Sigmoid colon (tissue), 7 donors: ENCODE results near the gene ARHGEF28. TPM values are rescaled to one million over a fixed set of nuclear protein-coding genes. Genes with fewer than 3 reads are reported as not detected.
A peak's percentile ranks its signal among the peaks of the same experiment; 100 is the strongest.

Experiments
- DNase-seq: peaks from one replicate; pipeline ENCODE4 v3.0.0-alpha.2; 2019
- H3K27ac ChIP-seq, 4 donors: fragments of 200-600 bp; sonication (generic); one replicate each; pipeline ENCODE4 v1.5.1; 2016 to 2019; ENCODE audit warnings: mild to moderate bottlenecking in 1 of 4
- H3K27me3 ChIP-seq, 3 donors: fragments of 200-600 bp; sonication (generic); one replicate each; pipeline ENCODE4 v1.5.1; 2019; ENCODE audit warnings: mild to moderate bottlenecking in 1 of 3
- H3K36me3 ChIP-seq, 4 donors: fragments of 200-600 bp; sonication (generic); one replicate each; pipeline ENCODE4 v1.5.1; 2016 to 2019
- H3K4me1 ChIP-seq, 4 donors: fragments of 200-600 bp; sonication (generic); one replicate each; pipeline ENCODE4 v1.5.1; 2017 to 2019
- H3K4me3 ChIP-seq, 4 donors: fragments of 200-600 bp; sonication (generic); one replicate each; pipeline ENCODE4 v1.5.1; 2017 to 2019; ENCODE audit warnings: mild to moderate bottlenecking in 2 of 4, moderate library complexity in 1 of 4
- H3K9me3 ChIP-seq, 4 donors: fragments of 200-600 bp in 3 of 4; sonication (generic) in 3 of 4; one replicate each; pipeline versions ENCODE4 v1.5.1 to v1.6.1; 2013 to 2019
- EP300 ChIP-seq, 4 donors: sonication (generic); formaldehyde crosslinking; IDR thresholded peaks; one replicate each; pipeline ENCODE4 v1.6.1; 2017; ENCODE audit warnings: antibody characterized with exemption in 4 of 4
- POLR2A ChIP-seq, 2 donors: fragments of 450-650 bp; IDR thresholded peaks; one replicate each; pipeline ENCODE4 v1.6.1; 2016; ENCODE audit warnings: antibody characterized with exemption in 2 of 2, mild to moderate bottlenecking in 2 of 2, moderate library complexity in 2 of 2
- POLR2AphosphoS5 ChIP-seq, 4 donors: sonication (generic); formaldehyde crosslinking; IDR thresholded peaks; one replicate each; pipeline ENCODE4 v1.6.1; 2017; ENCODE audit warnings: antibody characterized with exemption in 4 of 4
- WGBS, 2 donors: extraction: QIAGEN DNeasy Blood & Tissue Kit; methylation state at CpG; one replicate each; pipeline ENCODE4 v1.1.7; 2013; 5-methylcytosine and 5-hydroxymethylcytosine counted together
- intact Hi-C: fragments of 100-400 bp; cut with DNase I; formaldehyde crosslinking; loops from one replicate; pipeline ENCODE4 v1.15.1; 2023
- polyA plus RNA-seq, 3 donors: library from polyadenylated mRNA; stranded (reverse); fragments of 200-250 nt; gene quantifications; one replicate each; pipeline ENCODE4 v1.2.3, GENCODE V29; 2013
- total RNA-seq, 4 donors: library from RNA; depleted of rRNA; stranded (reverse); fragments of >200 nt; gene quantifications; one replicate each; pipeline ENCODE4 v1.1.0, GENCODE V29; 2016
- TF ChIP-seq, protein P1 (sequence below), 4 experiments: fragments of 450-650 bp in 3 of 4; fragments of 200-600 bp in 1 of 4; IDR thresholded peaks; one replicate each; pipeline ENCODE4 v1.5.1; 2016 to 2019; ENCODE audit warnings: antibody characterized with exemption in 4 of 4, mild to moderate bottlenecking in 3 of 4, moderate library complexity in 2 of 4
- donor health status: healthy with polysubstance abuse.
- donor health status: Bipolar disorder and iron deficiency.
- donor health status: healthy.

Gene ARHGEF28
- total and polyA plus RNA-seq, 7 donors, result 3.0 to 6.9 (median 3.7) TPM

DNA sequence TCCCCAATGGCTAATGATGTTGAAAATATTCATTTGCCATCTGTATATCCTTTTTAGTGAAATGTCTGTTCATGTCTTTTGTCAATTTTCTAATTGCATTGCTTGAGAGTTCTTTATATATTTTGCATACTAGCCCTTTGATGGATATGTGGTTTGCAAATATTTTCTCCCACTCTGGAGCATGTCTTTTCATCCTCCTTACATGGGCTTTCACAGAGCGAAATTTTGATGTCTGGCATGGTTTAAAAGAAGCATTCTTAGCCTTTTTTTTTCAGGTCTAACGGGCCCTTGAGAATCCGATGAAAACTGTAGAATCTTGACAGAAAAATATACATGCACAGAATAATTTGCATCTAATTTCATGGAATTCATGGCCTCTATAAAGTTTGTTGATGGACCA, 44.7 kb downstream of the ARHGEF28 start:
- intact Hi-C loops, result no loop called here

DNA sequence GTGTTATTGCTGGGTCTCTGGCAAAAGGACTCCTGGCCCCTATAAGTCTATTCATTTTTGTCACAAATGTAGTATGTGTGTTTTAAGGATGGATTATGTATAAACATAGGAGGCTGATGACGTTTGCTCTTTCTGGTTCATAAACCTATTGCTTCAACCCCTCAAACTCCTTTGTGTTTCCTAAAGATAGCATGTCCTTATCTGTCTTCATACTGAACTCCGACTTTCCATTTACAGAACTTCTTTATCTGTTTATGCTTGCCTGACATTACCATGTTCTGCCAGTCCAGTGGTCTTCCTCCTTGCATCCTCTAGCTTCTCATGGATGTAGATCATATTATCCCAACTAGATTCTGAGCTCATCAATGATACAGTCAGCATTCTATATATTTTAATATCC, 46.1 kb downstream of the ARHGEF28 start:
- intact Hi-C loops, result no loop called here
- H3K4me1 ChIP-seq, result no peaks in the 10 kb centered on the region
- H3K27me3 ChIP-seq, result no peaks in the 10 kb centered on the region
- no peak for DNase-seq
- no peak overlapping the region for H3K4me3 ChIP-seq
- no peak overlapping the region for H3K27ac ChIP-seq
- 64 to 66% methylated on average over 2 of the region's 2 CpGs for WGBS, 2 donors
- no peaks in the 10 kb centered on the region for H3K9me3 ChIP-seq
- TF ChIP-seq, protein P1, sequence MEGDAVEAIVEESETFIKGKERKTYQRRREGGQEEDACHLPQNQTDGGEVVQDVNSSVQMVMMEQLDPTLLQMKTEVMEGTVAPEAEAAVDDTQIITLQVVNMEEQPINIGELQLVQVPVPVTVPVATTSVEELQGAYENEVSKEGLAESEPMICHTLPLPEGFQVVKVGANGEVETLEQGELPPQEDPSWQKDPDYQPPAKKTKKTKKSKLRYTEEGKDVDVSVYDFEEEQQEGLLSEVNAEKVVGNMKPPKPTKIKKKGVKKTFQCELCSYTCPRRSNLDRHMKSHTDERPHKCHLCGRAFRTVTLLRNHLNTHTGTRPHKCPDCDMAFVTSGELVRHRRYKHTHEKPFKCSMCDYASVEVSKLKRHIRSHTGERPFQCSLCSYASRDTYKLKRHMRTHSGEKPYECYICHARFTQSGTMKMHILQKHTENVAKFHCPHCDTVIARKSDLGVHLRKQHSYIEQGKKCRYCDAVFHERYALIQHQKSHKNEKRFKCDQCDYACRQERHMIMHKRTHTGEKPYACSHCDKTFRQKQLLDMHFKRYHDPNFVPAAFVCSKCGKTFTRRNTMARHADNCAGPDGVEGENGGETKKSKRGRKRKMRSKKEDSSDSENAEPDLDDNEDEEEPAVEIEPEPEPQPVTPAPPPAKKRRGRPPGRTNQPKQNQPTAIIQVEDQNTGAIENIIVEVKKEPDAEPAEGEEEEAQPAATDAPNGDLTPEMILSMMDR (IDR thresholded peaks at IDR 0.05), result no peak
- TF ChIP-seq POLR2AphosphoS5 (IDR thresholded peaks at IDR 0.05) (no peak), POLR2A (IDR thresholded peaks at IDR 0.05) (no peak), EP300 (IDR thresholded peaks at IDR 0.05) (no peak)
- no peaks in the 10 kb centered on the region for H3K36me3 ChIP-seq

More for the DNA sequence above, 44.7 kb downstream of the ARHGEF28 start:
- no peak for DNase-seq
- TF ChIP-seq POLR2A (IDR thresholded peaks at IDR 0.05), result no peak
- Histone ChIP-seq H3K36me3 (no peaks in the 10 kb centered on the region), H3K4me3 (no peak overlapping the region), H3K9me3 (no peaks in the 10 kb centered on the region), H3K27me3 (no peaks in the 10 kb centered on the region), H3K27ac (no peak overlapping the region), H3K4me1 (no peaks in the 10 kb centered on the region)
- WGBS, 2 donors, result 92 to 94% methylated on average over 3 of the region's 3 CpGs

DNA sequence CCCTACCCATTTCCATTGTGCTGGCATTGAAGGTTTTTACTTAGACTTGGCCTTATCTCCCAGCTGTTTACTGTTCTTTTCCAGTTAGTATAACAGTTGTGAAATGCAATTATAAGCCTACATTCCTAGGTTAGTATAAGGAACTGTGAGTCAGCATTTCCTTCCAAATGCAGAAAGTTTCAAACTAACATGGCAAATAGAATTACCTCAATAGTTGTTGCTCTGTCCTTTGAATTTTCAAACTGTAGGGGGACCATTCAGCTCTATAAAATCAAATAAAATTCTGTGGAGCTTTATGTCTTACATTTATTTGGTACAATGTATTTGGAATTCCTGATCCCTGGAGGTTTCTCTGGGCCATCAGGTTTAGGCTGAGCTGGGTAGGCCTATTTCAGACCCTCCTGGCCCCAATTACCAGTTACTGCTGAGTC, 47.2 kb downstream of the ARHGEF28 start:
- intact Hi-C loops, result no loop called here

DNA sequence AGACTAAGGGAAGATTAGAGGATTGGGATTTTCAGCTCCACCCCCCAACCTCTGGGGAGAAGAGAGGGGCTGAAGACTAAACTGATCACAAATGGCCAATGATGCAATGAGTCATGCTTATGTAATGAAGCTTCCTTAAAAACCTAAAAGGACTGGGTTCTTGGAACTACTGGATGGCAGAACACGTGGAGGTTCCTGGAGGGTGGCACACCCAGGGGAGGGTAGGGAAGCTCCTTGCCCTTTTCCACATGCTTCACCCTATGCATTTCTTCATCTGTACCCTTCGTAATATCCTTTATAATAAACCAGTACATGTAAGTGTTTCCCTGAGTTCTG, 48.6 kb downstream of the ARHGEF28 start:
- WGBS, 2 donors, result 69 to 84% methylated on average over 2 of the region's 2 CpGs
- no peaks in the 10 kb centered on the region for H3K4me1 ChIP-seq
- TF ChIP-seq, protein P1 (IDR thresholded peaks at IDR 0.05), result no peak
- TF ChIP-seq EP300 (IDR thresholded peaks at IDR 0.05) (no peak), POLR2A (IDR thresholded peaks at IDR 0.05) (no peak), POLR2AphosphoS5 (IDR thresholded peaks at IDR 0.05) (no peak)

More for the DNA sequence above, 47.2 kb downstream of the ARHGEF28 start:
- H3K4me1 ChIP-seq, result no peaks in the 10 kb centered on the region
- H3K27me3 ChIP-seq, result no peaks in the 10 kb centered on the region
- H3K27ac ChIP-seq, result peak overlapping the region in 1 of 4 donors; percentile 35
- no peak for DNase-seq
- H3K4me3 ChIP-seq, result no peak overlapping the region
- H3K9me3 ChIP-seq, result no peaks in the 10 kb centered on the region
- no peak for TF ChIP-seq EP300 (IDR thresholded peaks at IDR 0.05)
- TF ChIP-seq, protein P1 (IDR thresholded peaks at IDR 0.05), result no peak
- no peak for TF ChIP-seq POLR2A (IDR thresholded peaks at IDR 0.05)
- TF ChIP-seq POLR2AphosphoS5 (IDR thresholded peaks at IDR 0.05), result no peak
- H3K36me3 ChIP-seq, result no peaks in the 10 kb centered on the region

DNA sequence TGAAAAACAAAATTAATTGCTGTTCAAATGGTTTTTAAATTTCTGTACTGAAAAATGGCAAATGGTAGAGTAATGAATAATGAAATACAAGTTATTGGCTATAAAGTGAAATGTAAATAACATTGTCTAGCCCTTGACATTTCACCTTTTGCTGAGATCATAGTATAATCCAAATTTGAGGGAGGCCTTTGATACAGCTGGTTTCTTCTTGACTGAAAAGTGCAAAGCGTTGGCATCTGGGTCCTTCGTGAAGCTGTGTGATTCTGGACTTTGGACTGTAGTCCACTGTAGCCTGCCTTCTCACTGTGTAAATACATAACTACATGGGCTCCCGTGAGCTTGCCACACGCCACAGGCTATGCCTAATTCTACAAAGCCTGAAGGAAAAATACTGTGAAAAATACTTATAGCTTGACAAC, 52.3 kb downstream of the ARHGEF28 start:
- WGBS, 2 donors, result 15 to 69% methylated on average over 4 of the region's 4 CpGs
- H3K27me3 ChIP-seq, result no peaks in the 10 kb centered on the region
- H3K4me1 ChIP-seq, result no peaks in the 10 kb centered on the region
- H3K36me3 ChIP-seq, result no peaks in the 10 kb centered on the region
- H3K4me3 ChIP-seq, result no peak overlapping the region
- H3K9me3 ChIP-seq, result no peaks in the 10 kb centered on the region
- intact Hi-C loops, result no loop called here
- no peak for DNase-seq
- H3K27ac ChIP-seq, result no peak overlapping the region
- TF ChIP-seq EP300 (IDR thresholded peaks at IDR 0.05), result no peak
- TF ChIP-seq, protein P1 (IDR thresholded peaks at IDR 0.05), result no peak
- no peak for TF ChIP-seq POLR2AphosphoS5 (IDR thresholded peaks at IDR 0.05)
- no peak for TF ChIP-seq POLR2A (IDR thresholded peaks at IDR 0.05)

More for the DNA sequence above, 48.6 kb downstream of the ARHGEF28 start:
- DNase-seq, result no peak
- Histone ChIP-seq H3K27ac (no peak overlapping the region), H3K27me3 (no peaks in the 10 kb centered on the region), H3K36me3 (no peaks in the 10 kb centered on the region), H3K9me3 (no peaks in the 10 kb centered on the region), H3K4me3 (no peak overlapping the region)
- intact Hi-C loops, result no loop called here
